Left lung (tissue), 10 donors: ENCODE data around the gene ANGPTL8. TPM values are rescaled to one million over a fixed set of nuclear protein-coding genes. Genes with fewer than 3 reads are reported as not detected.

Experiments used
- ATAC-seq: fragments of 200-7000 bp; cut with Tn5 transposase; one replicate; pipeline ENCODE4 v1.9.1; 2020; ENCODE audit warnings: moderate library complexity
- DNase-seq, 4 donors: peaks; one replicate each; pipeline ENCODE4 v3.0.0-alpha.2; 2013 to 2020
- H3K27ac ChIP-seq, 2 donors: fragments of 200-600 bp; sonication (generic) in 1 of 2; one replicate each; pipeline versions ENCODE4 v1.5.0 to v1.8.0; 2020 to 2021
- H3K27me3 ChIP-seq, 2 donors: fragments of 200-600 bp; sonication (generic) in 1 of 2; one replicate each; pipeline versions ENCODE4 v1.5.0 to v1.8.0; 2020 to 2021
- H3K36me3 ChIP-seq, 2 donors: fragments of 200-600 bp; sonication (generic) in 1 of 2; one replicate each; pipeline versions ENCODE4 v1.5.0 to v1.8.0; 2020 to 2021
- H3K4me1 ChIP-seq, 2 donors: fragments of 200-600 bp; one replicate each; pipeline ENCODE4 v1.8.0; 2021
- H3K4me3 ChIP-seq, 2 donors: fragments of 200-600 bp; sonication (generic) in 1 of 2; one replicate each; pipeline versions ENCODE4 v1.5.0 to v1.8.0; 2020 to 2021; ENCODE audit warnings: mild to moderate bottlenecking in 1 of 2
- H3K9me3 ChIP-seq, 2 donors: fragments of 200-600 bp; sonication (generic) in 1 of 2; one replicate each; pipeline versions ENCODE4 v1.5.0 to v1.8.0; 2020 to 2021
- CTCF ChIP-seq, 2 donors: fragments of 200-600 bp; sonication (generic) in 1 of 2; IDR thresholded peaks; one replicate each; pipeline versions ENCODE4 v1.5.0 to v1.8.0; 2021; ENCODE audit warnings: antibody characterized with exemption in 2 of 2
- intact Hi-C, 2 donors: fragments of 100-400 bp; cut with DNase I; formaldehyde crosslinking; loops; one replicate each; pipeline versions ENCODE4 v1.11.2 to v1.14.2; 2022
- polyA plus RNA-seq, 6 donors: library from polyadenylated mRNA; unstranded; fragments of 120-200 nt; gene quantifications; one replicate each; pipeline ENCODE4 v1.2.1, GENCODE V29; 2013; ENCODE audit not compliant: insufficient read length in 6 of 6
- total RNA-seq, 2 donors: library from RNA; stranded (reverse); fragmentation: NEBNext Ultra II Directional; extraction: Animal tissue kit (Norgen Biotek cat#: 25700); gene quantifications; one replicate each; pipeline ENCODE4 v1.2.1, GENCODE V29; 2021
- donor health status: DM: no; HTN: yes; CAD: no.
- donor health status: DM: no; HTN: no; CAD: no.

Gene ANGPTL8
- total and polyA plus RNA-seq, 8 donors: 0.49 to 1.3 (median 1.0) TPM; not detected in 2

- H3K9me3 ChIP-seq: no peaks in the 10 kb centered on the region
- H3K4me1 ChIP-seq: no peaks in the 10 kb centered on the region
- no peaks in the 10 kb centered on the region for H3K27me3 ChIP-seq
- TF ChIP-seq CTCF (IDR thresholded peaks at IDR 0.05): no peak
- no peak for ATAC-seq
- intact Hi-C loops: no loop called here
- H3K27ac ChIP-seq: no peak overlapping the region
- no peak for DNase-seq
- H3K4me3 ChIP-seq: no peak overlapping the region
- H3K36me3 ChIP-seq: peaks cover 0 to 53% of the 10 kb centered on the region in 2 donors
Measured at GRCh38 chr19:11233073-11233472, 6.3 kb upstream of the ANGPTL8 start.

- intact Hi-C loops: no loop called here
- Histone ChIP-seq H3K27ac (no peak overlapping the region), H3K27me3 (no peaks in the 10 kb centered on the region), H3K4me3 (no peak overlapping the region), H3K9me3 (peaks cover 0 to 10% of the 10 kb centered on the region in 2 donors), H3K4me1 (no peaks in the 10 kb centered on the region), H3K36me3 (peaks cover 0 to 61% of the 10 kb centered on the region in 2 donors)
- ATAC-seq (no peak), DNase-seq (no peak)
- TF ChIP-seq CTCF (IDR thresholded peaks at IDR 0.05): no peak
Measured at GRCh38 chr19:11234486-11235075, 4.8 kb upstream of the ANGPTL8 start.

- ATAC-seq (no peak), DNase-seq (no peak)
- no peak for TF ChIP-seq CTCF (IDR thresholded peaks at IDR 0.05)
- Histone ChIP-seq H3K9me3 (peaks cover 0 to 10% of the 10 kb centered on the region in 2 donors), H3K36me3 (peaks cover 0 to 71% of the 10 kb centered on the region in 2 donors), H3K4me3 (no peak overlapping the region), H3K4me1 (no peaks in the 10 kb centered on the region), H3K27me3 (no peaks in the 10 kb centered on the region), H3K27ac (no peak overlapping the region)
- intact Hi-C loops: no loop called here
Measured at GRCh38 chr19:11236324-11237301, 2.8 kb upstream of the ANGPTL8 start.

- intact Hi-C loops: no loop called here
- peaks cover 0 to 71% of the 10 kb centered on the region in 2 donors for H3K36me3 ChIP-seq
Measured at GRCh38 chr19:11237321-11237720, 2.1 kb upstream of the ANGPTL8 start.

More at GRCh38 chr19:11237321-11237720, 2.1 kb upstream of the ANGPTL8 start:
- Histone ChIP-seq H3K27ac (no peak overlapping the region), H3K4me3 (no peak overlapping the region), H3K27me3 (no peaks in the 10 kb centered on the region), H3K9me3 (peaks cover 0 to 10% of the 10 kb centered on the region in 2 donors), H3K4me1 (no peaks in the 10 kb centered on the region)
- no peak for ATAC-seq
- no peak for DNase-seq
- no peak for TF ChIP-seq CTCF (IDR thresholded peaks at IDR 0.05)
